Measurements from ENCODE around the gene NELL2. TPM values are rescaled to one million over a fixed set of nuclear protein-coding genes. Genes with fewer than 3 reads are reported as not detected.

Gene NELL2
- total and polyA plus RNA-seq, 10 of the 15 experiments (the other 5 are each of a cell fraction or from before 2014, with no cell fraction given), result 0.27 to 2.3 (median 0.76) TPM

- H3K36me3 ChIP-seq (ENCODE audit: control insufficient read depth in 2 of 2, insufficient read depth in 2 of 2, low read length in 1 of 2), result no peaks in the 10 kb centered on the region
- H3K27ac ChIP-seq (ENCODE audit: control insufficient read depth, insufficient read depth), result no peak overlapping the region
- no peak overlapping the region for H3K4me3 ChIP-seq
- intact Hi-C loops (cut with micrococcal nuclease; ENCODE audit: unreplicated experiment) (no loop called here), in situ Hi-C loops (cut with MboI) (no loop called here)
- POLR2A ChIA-PET, result no interaction called here
- no peak for FAIRE-seq
- no peak overlapping the region for H3K9ac ChIP-seq (ENCODE audit: control insufficient read depth, insufficient read depth, low read length)
- no peaks in the 10 kb centered on the region for H3K9me3 ChIP-seq (replicated peaks; ENCODE audit: control insufficient read depth, insufficient read depth, low read length)
- ATAC-seq, result no peak
- H2AFZ ChIP-seq (ENCODE audit: control insufficient read depth, low read depth, low read length), result no peak overlapping the region
- H3K4me2 ChIP-seq (ENCODE audit: control insufficient read depth, insufficient read depth), result no peak overlapping the region
- RAD21 ChIA-PET (ENCODE audit: unreplicated experiment), result no interaction called here
- TF ChIP-seq MAX (IDR thresholded peaks at IDR 0.05; ENCODE audit: low read depth, low read length), result no peak
- no peak for DNase-seq (ENCODE audit: low read depth, low spot score)
- CTCF ChIA-PET, result interaction anchor here (0.6 kb wide), 1 partner anchor 61 kb away, joined by 3 read pairs; no protein-coding TSS in a partner anchor
- 65% methylated on average over 3 of the region's 3 CpGs for WGBS (ENCODE audit: insufficient coverage, insufficient replicate concordance, low lambda C conversion rate, missing lambda C conversion rate)
- no peaks in the 10 kb centered on the region for H3K79me2 ChIP-seq (ENCODE audit: control insufficient read depth, insufficient read depth, low read length)
- no peaks in the 10 kb centered on the region for H3K4me1 ChIP-seq (ENCODE audit: control insufficient read depth, insufficient read depth, low read length)
- no TSS peak for BruUV-seq (replicated peaks)
- H4K20me1 ChIP-seq (ENCODE audit: control insufficient read depth, insufficient read depth), result no peaks in the 10 kb centered on the region
- SMC1A ChIA-PET (ENCODE audit: uncharacterized antibody, unreplicated experiment), result no interaction called here
- no peaks in the 10 kb centered on the region for H3K27me3 ChIP-seq (replicated peaks in 1 of 2; ENCODE audit: control insufficient read depth in 2 of 2, insufficient read depth in 2 of 2, low read length in 1 of 2)
Observed at GRCh38 chr12:44889926-44890325, 13.8 kb upstream of the NELL2 start.

DNA sequence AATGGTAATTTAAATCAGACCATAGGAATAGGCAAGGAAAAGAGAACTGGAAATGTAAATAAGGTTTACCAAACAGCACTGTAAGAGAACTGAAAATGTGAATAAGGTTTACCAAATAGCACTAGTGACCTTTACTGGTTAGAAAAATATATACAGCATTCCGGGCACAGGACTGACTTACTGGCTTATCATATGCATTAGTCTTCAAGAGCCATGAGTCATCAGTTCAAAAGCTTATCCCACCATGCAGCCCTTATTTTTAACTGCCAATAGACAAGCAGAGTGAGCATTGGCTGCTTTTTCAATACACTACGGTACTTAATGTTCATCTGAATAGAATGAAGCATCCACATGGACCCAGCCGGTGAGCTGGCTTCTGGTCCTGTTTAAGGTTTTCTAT is 13.0 kb upstream of the NELL2 start:
- SMC1A ChIA-PET (ENCODE audit: uncharacterized antibody, unreplicated experiment), result no interaction called here
- Histone ChIP-seq H3K27ac (ENCODE audit: control insufficient read depth, insufficient read depth) (no peak overlapping the region), H4K20me1 (ENCODE audit: control insufficient read depth, insufficient read depth) (no peaks in the 10 kb centered on the region), H3K9ac (ENCODE audit: control insufficient read depth, insufficient read depth, low read length) (no peak overlapping the region), H3K4me2 (ENCODE audit: control insufficient read depth, insufficient read depth) (no peak overlapping the region), H3K27me3 (replicated peaks in 1 of 2; ENCODE audit: control insufficient read depth in 2 of 2, insufficient read depth in 2 of 2, low read length in 1 of 2) (no peaks in the 10 kb centered on the region), H2AFZ (ENCODE audit: control insufficient read depth, low read depth, low read length) (no peak overlapping the region), H3K36me3 (ENCODE audit: control insufficient read depth in 2 of 2, insufficient read depth in 2 of 2, low read length in 1 of 2) (no peaks in the 10 kb centered on the region), H3K4me1 (ENCODE audit: control insufficient read depth, insufficient read depth, low read length) (no peaks in the 10 kb centered on the region), H3K79me2 (ENCODE audit: control insufficient read depth, insufficient read depth, low read length) (no peaks in the 10 kb centered on the region), H3K9me3 (replicated peaks; ENCODE audit: control insufficient read depth, insufficient read depth, low read length) (no peaks in the 10 kb centered on the region), H3K4me3 (no peak overlapping the region)
- intact Hi-C loops (cut with micrococcal nuclease; ENCODE audit: unreplicated experiment) (no loop called here), in situ Hi-C loops (cut with MboI) (no loop called here)
- FAIRE-seq, result no peak
- BruUV-seq (replicated peaks), result no TSS peak
- no peak for ATAC-seq
- POLR2A ChIA-PET, result no interaction called here
- CTCF ChIA-PET, result no interaction called here
- RAD21 ChIA-PET (ENCODE audit: unreplicated experiment), result no interaction called here
- WGBS (ENCODE audit: insufficient coverage, insufficient replicate concordance, low lambda C conversion rate, missing lambda C conversion rate), result 64% methylated on average over 3 of the region's 3 CpGs
- DNase-seq (ENCODE audit: low read depth, low spot score), result no peak
- TF ChIP-seq IKZF1 (conservative IDR thresholded peaks at IDR 0.05) (no peak), POLR2AphosphoS5 (IDR thresholded peaks at IDR 0.05; ENCODE audit: low read length) (no peak), TARDBP (IDR thresholded peaks at IDR 0.05; ENCODE audit: borderline replicate concordance) (no peak), SREBF1 (IDR thresholded peaks at IDR 0.05; ENCODE audit: low read length) (no peak), LARP7 (IDR thresholded peaks at IDR 0.05) (no peak), USF1 (IDR thresholded peaks at IDR 0.05; ENCODE audit: borderline replicate concordance, extremely low read length, insufficient read depth, low read depth, low read length) (no peak), PML (IDR thresholded peaks at IDR 0.05; ENCODE audit: low read length) (no peak), PAX5 (IDR thresholded peaks at IDR 0.05; ENCODE audit: borderline replicate concordance, low read depth, low read length) (no peak), TBL1XR1 (IDR thresholded peaks at IDR 0.05; ENCODE audit: low read depth, low read length) (no peak), EP300 (IDR thresholded peaks at IDR 0.05; ENCODE audit: borderline replicate concordance in 1 of 2, control insufficient read depth in 1 of 2, low read depth in 2 of 2, low read length in 2 of 2) (no peak)
- TF ChIP-seq, protein P1, sequence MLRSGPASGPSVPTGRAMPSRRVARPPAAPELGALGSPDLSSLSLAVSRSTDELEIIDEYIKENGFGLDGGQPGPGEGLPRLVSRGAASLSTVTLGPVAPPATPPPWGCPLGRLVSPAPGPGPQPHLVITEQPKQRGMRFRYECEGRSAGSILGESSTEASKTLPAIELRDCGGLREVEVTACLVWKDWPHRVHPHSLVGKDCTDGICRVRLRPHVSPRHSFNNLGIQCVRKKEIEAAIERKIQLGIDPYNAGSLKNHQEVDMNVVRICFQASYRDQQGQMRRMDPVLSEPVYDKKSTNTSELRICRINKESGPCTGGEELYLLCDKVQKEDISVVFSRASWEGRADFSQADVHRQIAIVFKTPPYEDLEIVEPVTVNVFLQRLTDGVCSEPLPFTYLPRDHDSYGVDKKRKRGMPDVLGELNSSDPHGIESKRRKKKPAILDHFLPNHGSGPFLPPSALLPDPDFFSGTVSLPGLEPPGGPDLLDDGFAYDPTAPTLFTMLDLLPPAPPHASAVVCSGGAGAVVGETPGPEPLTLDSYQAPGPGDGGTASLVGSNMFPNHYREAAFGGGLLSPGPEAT (IDR thresholded peaks at IDR 0.05; ENCODE audit: low read depth), result no peak
- TF ChIP-seq, protein P2, sequence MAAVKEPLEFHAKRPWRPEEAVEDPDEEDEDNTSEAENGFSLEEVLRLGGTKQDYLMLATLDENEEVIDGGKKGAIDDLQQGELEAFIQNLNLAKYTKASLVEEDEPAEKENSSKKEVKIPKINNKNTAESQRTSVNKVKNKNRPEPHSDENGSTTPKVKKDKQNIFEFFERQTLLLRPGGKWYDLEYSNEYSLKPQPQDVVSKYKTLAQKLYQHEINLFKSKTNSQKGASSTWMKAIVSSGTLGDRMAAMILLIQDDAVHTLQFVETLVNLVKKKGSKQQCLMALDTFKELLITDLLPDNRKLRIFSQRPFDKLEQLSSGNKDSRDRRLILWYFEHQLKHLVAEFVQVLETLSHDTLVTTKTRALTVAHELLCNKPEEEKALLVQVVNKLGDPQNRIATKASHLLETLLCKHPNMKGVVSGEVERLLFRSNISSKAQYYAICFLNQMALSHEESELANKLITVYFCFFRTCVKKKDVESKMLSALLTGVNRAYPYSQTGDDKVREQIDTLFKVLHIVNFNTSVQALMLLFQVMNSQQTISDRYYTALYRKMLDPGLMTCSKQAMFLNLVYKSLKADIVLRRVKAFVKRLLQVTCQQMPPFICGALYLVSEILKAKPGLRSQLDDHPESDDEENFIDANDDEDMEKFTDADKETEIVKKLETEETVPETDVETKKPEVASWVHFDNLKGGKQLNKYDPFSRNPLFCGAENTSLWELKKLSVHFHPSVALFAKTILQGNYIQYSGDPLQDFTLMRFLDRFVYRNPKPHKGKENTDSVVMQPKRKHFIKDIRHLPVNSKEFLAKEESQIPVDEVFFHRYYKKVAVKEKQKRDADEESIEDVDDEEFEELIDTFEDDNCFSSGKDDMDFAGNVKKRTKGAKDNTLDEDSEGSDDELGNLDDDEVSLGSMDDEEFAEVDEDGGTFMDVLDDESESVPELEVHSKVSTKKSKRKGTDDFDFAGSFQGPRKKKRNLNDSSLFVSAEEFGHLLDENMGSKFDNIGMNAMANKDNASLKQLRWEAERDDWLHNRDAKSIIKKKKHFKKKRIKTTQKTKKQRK (IDR thresholded peaks at IDR 0.05; ENCODE audit: low read depth, low read length), result no peak
